Keratinocyte (primary cell): ENCODE data around the gene HDGF. TPM values are rescaled to one million over a fixed set of nuclear protein-coding genes. Genes with fewer than 3 reads are reported as not detected.
A peak's percentile ranks its signal among the peaks of the same experiment; 100 is the strongest.

Source experiments
- DNase-seq: peaks from one replicate; pipeline ENCODE4 v3.0.0-alpha.2; 2011; ENCODE audit warnings: low read depth, missing footprints, low spot score
- FAIRE-seq: peaks from 2 replicates; lab custom pipeline; 2011; peaks lifted over from hg19 to GRCh38; lab: Jason Lieb, UNC
- H2AFZ ChIP-seq: 2 replicates; pipeline ENCODE4 v1.6.0; 2012; ENCODE audit warnings: low read length, control low read depth, inconsistent platforms; ENCODE audit not compliant: control insufficient read depth
- H3K27ac ChIP-seq: 2 replicates; pipeline ENCODE4 v1.5.1; 2011; ENCODE audit warnings: low read length; ENCODE audit not compliant: control insufficient read depth, insufficient read depth
- H3K27me3 ChIP-seq: 3 replicates; pipeline ENCODE4 v1.6.0; 2011; ENCODE audit warnings: low read length; ENCODE audit not compliant: control insufficient read depth, insufficient read depth; ENCODE audit errors: extremely low read depth
- H3K36me3 ChIP-seq, 2 experiments: 2 replicates in 1 of 2; 3 replicates in 1 of 2; pipeline ENCODE4 v1.5.1; 2011; ENCODE audit warnings: low read length in 2 of 2, mild to moderate bottlenecking in 1 of 2; ENCODE audit not compliant: control insufficient read depth in 2 of 2, insufficient read depth in 2 of 2; ENCODE audit errors: extremely low read depth in 1 of 2
- H3K4me1 ChIP-seq: 3 replicates; pipeline ENCODE4 v1.5.1; 2011; ENCODE audit warnings: low read length; ENCODE audit not compliant: control insufficient read depth, insufficient read depth; ENCODE audit errors: extremely low read depth
- H3K4me2 ChIP-seq: 3 replicates; pipeline ENCODE4 v1.6.0; 2011; ENCODE audit warnings: low read depth, low read length; ENCODE audit not compliant: control insufficient read depth, insufficient read depth; ENCODE audit errors: extremely low read depth
- H3K4me3 ChIP-seq, 3 experiments: fragments of 200-600 bp in 1 of 3; sonication (generic) in 1 of 3; 2 replicates in 2 of 3; 3 replicates in 1 of 3; pipeline ENCODE4 v1.5.1; 2011 to 2016; ENCODE audit warnings: low read length in 3 of 3, mild to moderate bottlenecking in 3 of 3, control low read depth in 2 of 3, inconsistent platforms in 1 of 3, low read depth in 1 of 3, mixed read lengths in 1 of 3, mixed run types in 1 of 3, moderate library complexity in 1 of 3; ENCODE audit not compliant: control insufficient read depth in 2 of 3, insufficient read depth in 2 of 3; ENCODE audit errors: extremely low read depth in 1 of 3
- H3K79me2 ChIP-seq: 2 replicates; pipeline ENCODE4 v1.6.0; 2012; ENCODE audit warnings: low read length; ENCODE audit not compliant: control insufficient read depth, insufficient read depth
- H3K9ac ChIP-seq: 3 replicates; pipeline ENCODE4 v1.6.0; 2011; ENCODE audit warnings: low read length; ENCODE audit not compliant: control insufficient read depth, insufficient read depth; ENCODE audit errors: extremely low read depth
- H3K9me1 ChIP-seq: 3 replicates; pipeline ENCODE4 v1.6.0; 2011; ENCODE audit warnings: low read length; ENCODE audit not compliant: control insufficient read depth, insufficient read depth; ENCODE audit errors: extremely low read depth
- H3K9me3 ChIP-seq: 2 replicates; pipeline ENCODE4 v1.5.1; 2012; ENCODE audit warnings: low read depth, low read length; ENCODE audit not compliant: control insufficient read depth
- H4K20me1 ChIP-seq: 3 replicates; pipeline ENCODE4 v1.6.0; 2011; ENCODE audit warnings: low read length; ENCODE audit not compliant: control insufficient read depth, insufficient read depth; ENCODE audit errors: extremely low read depth
- EZH2 ChIP-seq: IDR thresholded peaks from one replicate; pipeline ENCODE4 v1.6.1; 2012; ENCODE audit warnings: inconsistent platforms, mild to moderate bottlenecking, low read length, moderate library complexity
- dilution Hi-C: fragments of 300-500 bp; cut with MboI; formaldehyde crosslinking; loops from one replicate; pipeline ENCODE4 v1.7.0; 2020; ENCODE audit warnings: low sequenced_read_pairs; ENCODE audit not compliant: extremely low pct_ligation_motif_present
- polyA plus RNA-seq, 5 experiments: library from polyadenylated mRNA; depleted of rRNA in 3 of 5; stranded (reverse) in 3 of 5; stranded (forward) in 1 of 5; unstranded in 1 of 5; fragments of >200 nt; gene quantifications; 1 replicate in 1 of 5; 2 replicates in 3 of 5; 3 replicates in 1 of 5; pipeline versions ENCODE4 v1.2.1 to v1.2.3, GENCODE V29; 2011 to 2012; ENCODE audit warnings: missing spikeins in 2 of 5, low read depth in 1 of 5, low replicate concordance in 1 of 5
- TF ChIP-seq, protein P1 (sequence below), 3 experiments: IDR thresholded peaks in 1 of 3; conservative IDR thresholded peaks in 1 of 3; optimal IDR thresholded peaks in 1 of 3; 2 replicates in 2 of 3; 3 replicates in 1 of 3; pipeline versions ENCODE3 to v1.5.1; 2011; ENCODE audit warnings: low read length in 3 of 3, mild to moderate bottlenecking in 3 of 3, moderate library complexity in 2 of 3, control low read depth in 1 of 3, inconsistent platforms in 1 of 3; ENCODE audit not compliant: insufficient read depth in 2 of 3; ENCODE audit errors: extremely low read depth in 1 of 3

Gene HDGF
- polyA plus RNA-seq, 1 donor (not counting 4 experiments of a cell fraction or from before 2014, with no cell fraction given), result 240 TPM

DNA sequence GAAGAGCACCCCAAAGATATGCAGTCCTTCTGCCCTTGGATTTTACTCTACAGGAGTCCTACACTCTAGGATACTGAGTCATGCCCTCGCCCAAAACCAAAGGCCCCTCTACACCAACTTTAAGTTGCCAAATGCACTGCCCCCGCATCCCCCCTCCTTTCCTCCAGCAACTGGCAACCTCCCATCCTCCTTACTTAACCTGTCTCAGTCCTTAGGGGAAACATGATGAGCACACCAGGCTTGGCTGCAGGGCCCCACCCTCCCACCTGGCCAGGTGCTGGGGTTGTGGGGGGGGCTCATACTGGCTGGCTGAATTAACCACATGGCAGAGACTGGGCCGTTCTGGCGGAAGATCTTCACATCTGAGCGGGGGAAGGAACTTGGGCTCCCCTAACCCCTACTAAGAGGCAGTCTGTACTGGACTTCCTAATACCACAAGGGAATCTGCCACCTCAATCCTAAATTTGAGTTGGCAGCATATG lies 1.2 kb downstream of the HDGF start:
- peak overlapping the region; percentile 98 for H3K27ac ChIP-seq
- dilution Hi-C loops, result no loop called here
- H2AFZ ChIP-seq, result no peak overlapping the region
- H3K9ac ChIP-seq, result peak overlapping the region; percentile 100
- H3K36me3 ChIP-seq, result peaks cover 8 to 21% of the 10 kb centered on the region in 2 experiments
- no peaks in the 10 kb centered on the region for H4K20me1 ChIP-seq
- peak overlapping the region; percentile 100 for H3K4me2 ChIP-seq
- H3K9me3 ChIP-seq, result no peaks in the 10 kb centered on the region
- H3K27me3 ChIP-seq, result no peaks in the 10 kb centered on the region
- DNase-seq, result peak; percentile 81
- peaks cover 46% of the 10 kb centered on the region for H3K4me1 ChIP-seq
- peak overlapping the region; percentile 88 to 99 (median 97) for H3K4me3 ChIP-seq
- no peaks in the 10 kb centered on the region for H3K9me1 ChIP-seq
- no peak for TF ChIP-seq EZH2
- TF ChIP-seq, protein P1, sequence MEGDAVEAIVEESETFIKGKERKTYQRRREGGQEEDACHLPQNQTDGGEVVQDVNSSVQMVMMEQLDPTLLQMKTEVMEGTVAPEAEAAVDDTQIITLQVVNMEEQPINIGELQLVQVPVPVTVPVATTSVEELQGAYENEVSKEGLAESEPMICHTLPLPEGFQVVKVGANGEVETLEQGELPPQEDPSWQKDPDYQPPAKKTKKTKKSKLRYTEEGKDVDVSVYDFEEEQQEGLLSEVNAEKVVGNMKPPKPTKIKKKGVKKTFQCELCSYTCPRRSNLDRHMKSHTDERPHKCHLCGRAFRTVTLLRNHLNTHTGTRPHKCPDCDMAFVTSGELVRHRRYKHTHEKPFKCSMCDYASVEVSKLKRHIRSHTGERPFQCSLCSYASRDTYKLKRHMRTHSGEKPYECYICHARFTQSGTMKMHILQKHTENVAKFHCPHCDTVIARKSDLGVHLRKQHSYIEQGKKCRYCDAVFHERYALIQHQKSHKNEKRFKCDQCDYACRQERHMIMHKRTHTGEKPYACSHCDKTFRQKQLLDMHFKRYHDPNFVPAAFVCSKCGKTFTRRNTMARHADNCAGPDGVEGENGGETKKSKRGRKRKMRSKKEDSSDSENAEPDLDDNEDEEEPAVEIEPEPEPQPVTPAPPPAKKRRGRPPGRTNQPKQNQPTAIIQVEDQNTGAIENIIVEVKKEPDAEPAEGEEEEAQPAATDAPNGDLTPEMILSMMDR (optimal IDR thresholded peaks at IDR 0.05 in 1 of 3, IDR thresholded peaks at IDR 0.05 in 1 of 3, conservative IDR thresholded peaks at IDR 0.05 in 1 of 3; ENCODE audit: extremely low read depth in 1 of 3, insufficient read depth in 2 of 3, low read length in 3 of 3), result no peak
- FAIRE-seq, result no peak
- peaks cover 71% of the 10 kb centered on the region for H3K79me2 ChIP-seq

DNA sequence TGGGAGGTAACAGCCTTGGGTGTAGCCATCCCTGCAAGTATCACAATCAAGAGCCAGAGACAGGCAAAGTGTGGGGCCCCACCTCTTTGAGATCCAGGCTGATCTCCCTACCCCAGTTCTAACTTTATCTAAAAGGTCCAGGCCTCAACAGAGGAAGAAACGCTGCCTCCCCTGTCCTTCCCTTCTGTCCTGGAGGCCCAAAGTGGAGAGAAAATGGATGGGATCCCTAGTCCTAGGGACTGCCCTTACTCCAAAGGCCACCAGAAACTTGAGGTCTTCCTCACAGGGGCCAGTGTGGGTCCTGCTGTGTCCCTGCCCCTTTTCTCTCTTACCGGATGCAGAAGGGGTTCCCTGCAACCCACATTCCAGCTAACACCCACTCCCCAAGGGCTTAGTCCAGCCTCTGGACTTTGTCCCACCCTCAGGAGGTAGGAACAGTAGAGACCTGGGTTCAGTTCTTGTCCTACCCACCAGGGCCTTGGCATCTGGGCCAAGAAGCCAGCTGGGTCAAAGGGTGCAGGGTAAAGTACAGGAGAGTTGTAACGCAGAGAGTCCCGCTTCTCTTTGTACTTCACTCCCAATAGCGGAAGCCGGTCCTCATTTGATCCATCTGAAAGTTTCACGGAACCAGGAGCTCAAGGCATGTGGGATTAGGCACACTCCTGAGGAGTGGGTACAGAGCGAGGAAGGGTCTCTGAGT lies 1.9 kb downstream of the HDGF start:
- Histone ChIP-seq H3K36me3 (peaks cover 12 to 28% of the 10 kb centered on the region in 2 experiments), H3K9me3 (no peaks in the 10 kb centered on the region), H2AFZ (no peak overlapping the region), H3K27me3 (no peaks in the 10 kb centered on the region), H3K9me1 (no peaks in the 10 kb centered on the region), H3K9ac (peak overlapping the region; percentile 100), H3K27ac (peak overlapping the region; percentile 98), H3K79me2 (peaks cover 78% of the 10 kb centered on the region), H3K4me1 (peaks cover 46% of the 10 kb centered on the region), H4K20me1 (no peaks in the 10 kb centered on the region), H3K4me2 (peak overlapping the region; percentile 100), H3K4me3 (peak overlapping the region; percentile 88 to 99 (median 97))
- DNase-seq (no peak), FAIRE-seq (no peak)
- dilution Hi-C loops, result no loop called here
- TF ChIP-seq, protein P1 (optimal IDR thresholded peaks at IDR 0.05 in 1 of 3, IDR thresholded peaks at IDR 0.05 in 1 of 3, conservative IDR thresholded peaks at IDR 0.05 in 1 of 3; ENCODE audit: extremely low read depth in 1 of 3, insufficient read depth in 2 of 3, low read length in 3 of 3), result no peak
- TF ChIP-seq EZH2, result no peak
